Skeletal muscle satellite cell (primary cell): Measurements from ENCODE around the gene LIPC.

ENCODE experiments used
- H3K27me3 ChIP-seq: 2 replicates; pipeline ENCODE4 v1.7.0; 2013; ENCODE audit warnings: low read length; ENCODE audit not compliant: control insufficient read depth, insufficient read depth
- H3K36me3 ChIP-seq: 2 replicates; pipeline ENCODE4 v1.7.0; 2013; ENCODE audit warnings: mild to moderate bottlenecking, control low read depth, low read length; ENCODE audit not compliant: insufficient read depth
- H3K4me1 ChIP-seq: 2 replicates; pipeline ENCODE4 v1.7.0; 2013; ENCODE audit warnings: low read length; ENCODE audit not compliant: control insufficient read depth, insufficient read depth
- H3K4me2 ChIP-seq: 2 replicates; pipeline ENCODE4 v1.7.0; 2013; ENCODE audit warnings: mild to moderate bottlenecking, low read length
- H3K4me3 ChIP-seq: 2 replicates; pipeline ENCODE4 v1.7.0; 2013; ENCODE audit warnings: low read length
- H3K9ac ChIP-seq: 2 replicates; pipeline ENCODE4 v1.7.0; 2013; ENCODE audit warnings: mild to moderate bottlenecking, low read depth, low read length, moderate library complexity
- H3K9me3 ChIP-seq: replicated peaks from 2 replicates; pipeline ENCODE4 v1.7.0; 2013; ENCODE audit warnings: mild to moderate bottlenecking, control low read depth, low read length

The LIPC gene

DNA sequence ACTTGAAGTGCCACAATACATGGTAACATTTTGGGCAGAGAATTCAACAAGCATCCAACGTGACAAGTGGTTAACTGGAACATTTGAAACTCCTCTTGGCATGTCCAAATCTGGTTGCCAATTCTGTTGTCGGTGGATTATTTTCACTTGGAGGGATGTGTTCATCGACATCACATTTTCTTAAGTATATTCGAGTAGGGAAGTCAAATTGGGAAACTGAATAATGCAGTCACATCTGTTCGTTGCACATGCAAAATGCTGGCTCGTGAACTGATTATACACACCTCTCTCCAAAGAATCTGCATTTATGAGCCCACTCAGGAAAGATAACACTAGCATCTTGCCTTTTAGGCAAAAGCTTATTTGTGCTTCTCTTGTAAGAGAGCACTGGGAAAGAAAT, 139.7 kb downstream of the LIPC start:
- Histone ChIP-seq H3K4me2 (no peak overlapping the region), H3K9me3 (no peaks in the 10 kb centered on the region), H3K9ac (no peak overlapping the region), H3K4me1 (no peaks in the 10 kb centered on the region), H3K4me3 (no peak overlapping the region), H3K27me3 (no peaks in the 10 kb centered on the region), H3K36me3 (no peaks in the 10 kb centered on the region)

DNA sequence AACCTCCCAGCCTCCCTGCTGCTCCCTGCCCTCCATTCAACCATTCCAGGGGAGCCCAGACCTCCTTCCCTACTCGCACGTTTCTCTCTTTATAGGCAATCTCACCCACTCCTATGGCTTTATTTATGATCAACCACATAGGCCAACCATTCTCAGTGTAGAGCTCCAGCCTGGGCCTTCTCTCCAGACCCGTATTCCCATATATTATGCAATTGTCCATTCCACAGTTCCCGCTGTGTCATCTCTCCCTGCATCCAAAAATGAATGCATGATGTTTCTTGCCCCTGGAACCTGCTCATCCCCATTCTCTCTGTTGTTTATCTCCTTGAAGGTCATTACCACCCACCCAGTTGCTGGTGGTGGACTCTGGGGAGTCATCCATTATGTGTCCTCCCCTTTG, 140.7 kb downstream of the LIPC start:
- Histone ChIP-seq H3K27me3 (no peaks in the 10 kb centered on the region), H3K4me2 (no peak overlapping the region), H3K9ac (no peak overlapping the region), H3K4me3 (no peak overlapping the region), H3K9me3 (no peaks in the 10 kb centered on the region), H3K36me3 (no peaks in the 10 kb centered on the region), H3K4me1 (no peaks in the 10 kb centered on the region)

DNA sequence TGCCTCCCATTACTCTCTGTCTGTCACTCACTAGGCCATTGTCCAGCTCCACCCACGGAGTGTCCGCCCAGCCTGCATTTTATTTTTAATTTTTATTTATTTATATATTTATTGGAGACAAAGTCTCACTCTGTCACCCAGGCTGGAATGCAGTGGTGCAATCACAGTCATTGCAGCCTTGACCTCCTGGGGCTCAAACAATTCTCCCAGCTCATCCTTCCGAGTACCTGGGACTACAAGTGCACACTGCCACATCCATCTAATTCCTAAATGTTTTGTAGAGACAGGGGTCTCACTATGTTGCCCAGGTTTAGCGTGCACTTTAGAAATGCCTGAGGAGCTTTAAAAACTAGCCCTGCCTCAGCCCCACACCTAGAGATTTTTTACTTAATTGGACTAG, 141.5 kb downstream of the LIPC start:
- Histone ChIP-seq H3K4me3 (no peak overlapping the region), H3K9me3 (no peaks in the 10 kb centered on the region), H3K4me1 (no peaks in the 10 kb centered on the region), H3K4me2 (no peak overlapping the region), H3K27me3 (no peaks in the 10 kb centered on the region), H3K36me3 (no peaks in the 10 kb centered on the region), H3K9ac (no peak overlapping the region)

DNA sequence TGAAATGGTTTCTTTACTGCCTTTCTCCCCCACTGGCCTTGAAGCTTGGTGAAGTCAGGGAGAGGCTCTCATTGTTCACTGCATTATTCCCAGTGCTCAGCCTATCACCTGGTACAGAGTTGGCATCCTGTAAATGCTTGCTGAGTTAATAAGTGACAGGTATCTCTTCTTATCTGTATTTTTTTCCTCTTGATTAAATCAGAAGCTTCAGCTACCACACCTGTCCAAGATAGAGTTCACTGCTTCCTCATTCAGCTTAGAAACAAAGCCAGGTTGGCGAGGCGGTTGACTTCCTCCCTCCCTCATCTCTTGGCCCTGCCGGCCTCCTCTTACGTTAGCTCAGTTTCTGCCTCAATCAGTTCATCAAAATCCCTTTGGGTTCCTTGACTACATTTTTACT, 142.8 kb downstream of the LIPC start:
- Histone ChIP-seq H3K9me3 (no peaks in the 10 kb centered on the region), H3K27me3 (no peaks in the 10 kb centered on the region), H3K4me1 (no peaks in the 10 kb centered on the region), H3K4me3 (no peak overlapping the region), H3K9ac (no peak overlapping the region), H3K36me3 (no peaks in the 10 kb centered on the region), H3K4me2 (no peak overlapping the region)

DNA sequence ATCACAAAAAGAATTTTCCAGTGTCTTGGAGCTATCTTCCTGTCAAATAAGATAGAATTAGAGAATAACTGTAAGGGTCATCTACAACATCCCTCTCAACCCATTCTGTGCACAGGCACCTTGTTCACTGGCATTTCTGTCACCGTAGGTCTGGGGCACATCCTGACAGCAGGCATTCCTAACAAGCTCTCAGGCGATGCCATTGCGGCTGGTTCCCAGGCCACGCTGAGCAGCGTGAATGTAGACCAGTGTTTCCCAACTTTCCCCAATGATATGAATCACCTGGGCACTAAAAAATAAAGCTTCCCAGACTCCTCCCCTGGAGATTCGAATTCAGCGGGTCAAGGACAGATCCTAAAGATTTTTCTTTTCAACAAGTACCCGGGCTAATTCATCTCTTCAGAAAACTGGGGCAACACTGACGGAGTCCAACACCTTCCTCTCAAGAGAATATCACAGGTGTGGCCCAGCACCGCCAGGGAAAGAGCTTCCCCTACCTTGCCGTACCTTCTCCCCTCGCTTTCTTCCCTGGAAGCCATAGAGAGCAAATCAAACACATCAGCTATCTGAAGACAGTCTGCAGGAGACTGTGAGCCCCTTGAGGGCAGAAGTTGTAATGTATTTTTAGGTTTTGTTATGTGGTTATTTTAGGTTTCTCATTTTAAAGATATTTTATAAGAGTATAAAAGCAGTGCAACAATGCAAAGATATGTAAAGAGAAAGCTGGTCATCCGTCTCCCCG, 143.4 kb downstream of the LIPC start:
- H3K27me3 ChIP-seq = no peaks in the 10 kb centered on the region
- H3K4me2 ChIP-seq = no peak overlapping the region

DNA sequence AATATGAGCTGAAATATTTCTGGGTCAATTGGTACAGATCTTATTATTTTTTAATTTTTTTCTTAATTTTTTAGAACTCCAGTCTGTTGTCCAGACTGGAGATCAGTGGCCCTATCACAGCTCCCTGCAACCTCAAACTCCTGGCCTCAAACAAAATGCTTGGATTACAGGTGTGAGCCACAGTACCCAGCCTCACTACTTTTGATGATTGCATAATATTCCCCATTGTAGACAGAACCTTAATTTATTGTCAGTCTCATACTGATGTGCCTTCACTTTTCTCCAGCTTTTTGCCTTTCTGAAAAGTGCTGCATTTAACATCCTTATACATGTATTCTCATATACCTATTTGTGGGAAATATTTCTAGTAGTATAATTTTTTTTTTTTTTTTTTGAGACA, 144.9 kb downstream of the LIPC start:
- Histone ChIP-seq H3K4me2 (no peak overlapping the region), H3K9ac (no peak overlapping the region), H3K9me3 (no peaks in the 10 kb centered on the region), H3K36me3 (no peaks in the 10 kb centered on the region), H3K4me1 (no peaks in the 10 kb centered on the region), H3K4me3 (no peak overlapping the region), H3K27me3 (no peaks in the 10 kb centered on the region)

More for the DNA sequence above, 143.4 kb downstream of the LIPC start:
- H3K9me3 ChIP-seq = no peaks in the 10 kb centered on the region
- H3K4me3 ChIP-seq = no peak overlapping the region
- H3K9ac ChIP-seq = no peak overlapping the region
- H3K4me1 ChIP-seq = no peaks in the 10 kb centered on the region
- H3K36me3 ChIP-seq = no peaks in the 10 kb centered on the region

DNA sequence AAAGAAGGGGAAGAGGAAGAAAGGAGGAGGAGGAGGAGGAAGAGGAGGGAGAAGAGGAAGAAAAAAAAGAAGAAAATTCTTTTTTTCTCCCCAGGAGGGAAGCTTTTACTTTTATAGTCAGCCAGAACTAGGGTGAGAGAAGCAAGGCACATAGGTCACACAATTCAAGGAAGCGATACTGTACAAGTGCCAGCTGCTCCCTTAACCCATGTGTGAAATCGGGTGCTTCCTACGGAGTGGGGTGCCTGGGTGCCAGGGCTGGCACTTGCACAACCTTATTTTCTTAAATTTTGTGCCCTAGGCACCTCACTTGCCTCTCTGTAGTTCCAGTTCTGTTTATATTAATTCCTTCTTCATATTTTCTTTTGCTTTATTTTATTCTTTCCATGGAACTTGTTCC, 150.4 kb downstream of the LIPC start:
- no peaks in the 10 kb centered on the region for H3K36me3 ChIP-seq
- H3K9ac ChIP-seq = no peak overlapping the region
- no peak overlapping the region for H3K4me3 ChIP-seq
- H3K9me3 ChIP-seq = no peaks in the 10 kb centered on the region
- no peaks in the 10 kb centered on the region for H3K4me1 ChIP-seq
- H3K4me2 ChIP-seq = no peak overlapping the region
- H3K27me3 ChIP-seq = no peaks in the 10 kb centered on the region

DNA sequence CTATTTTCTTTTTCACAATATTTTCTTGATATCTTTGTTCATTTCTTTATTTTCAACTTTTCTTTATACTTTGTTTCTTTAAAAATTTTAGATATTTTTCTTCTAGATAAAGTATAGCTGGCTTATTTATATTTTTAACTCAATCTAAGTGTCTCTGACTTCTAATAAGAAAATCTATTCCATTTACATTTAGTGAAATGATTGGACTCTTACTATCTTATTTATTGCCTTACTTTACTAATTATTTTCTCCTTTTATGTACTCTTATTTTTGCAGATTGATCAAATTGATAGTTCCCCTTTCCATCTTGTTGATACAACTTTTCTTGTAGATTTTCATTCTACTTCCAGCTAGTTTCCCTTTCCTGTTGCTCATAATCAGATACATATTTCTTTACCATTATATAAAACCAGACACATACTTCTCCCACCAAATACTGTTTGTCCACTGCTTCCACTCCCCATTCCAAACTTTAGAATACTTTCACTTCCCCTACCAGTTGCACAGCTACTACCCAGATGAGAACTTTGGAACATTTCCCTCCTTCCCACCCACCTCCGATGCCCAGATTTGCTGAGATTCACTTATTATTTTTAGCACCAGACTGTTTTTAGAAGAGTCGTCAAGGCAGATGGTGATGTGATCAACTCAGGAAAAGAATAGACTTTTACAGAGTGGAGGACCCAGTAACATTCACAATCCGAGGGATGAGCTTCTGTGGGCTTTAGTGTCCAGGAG, 151.5 kb downstream of the LIPC start:
- H3K36me3 ChIP-seq = no peaks in the 10 kb centered on the region
- H3K9me3 ChIP-seq = no peaks in the 10 kb centered on the region
- no peak overlapping the region for H3K4me3 ChIP-seq
- H3K4me1 ChIP-seq = no peaks in the 10 kb centered on the region
- no peak overlapping the region for H3K4me2 ChIP-seq
- H3K27me3 ChIP-seq = no peaks in the 10 kb centered on the region
- no peak overlapping the region for H3K9ac ChIP-seq

DNA sequence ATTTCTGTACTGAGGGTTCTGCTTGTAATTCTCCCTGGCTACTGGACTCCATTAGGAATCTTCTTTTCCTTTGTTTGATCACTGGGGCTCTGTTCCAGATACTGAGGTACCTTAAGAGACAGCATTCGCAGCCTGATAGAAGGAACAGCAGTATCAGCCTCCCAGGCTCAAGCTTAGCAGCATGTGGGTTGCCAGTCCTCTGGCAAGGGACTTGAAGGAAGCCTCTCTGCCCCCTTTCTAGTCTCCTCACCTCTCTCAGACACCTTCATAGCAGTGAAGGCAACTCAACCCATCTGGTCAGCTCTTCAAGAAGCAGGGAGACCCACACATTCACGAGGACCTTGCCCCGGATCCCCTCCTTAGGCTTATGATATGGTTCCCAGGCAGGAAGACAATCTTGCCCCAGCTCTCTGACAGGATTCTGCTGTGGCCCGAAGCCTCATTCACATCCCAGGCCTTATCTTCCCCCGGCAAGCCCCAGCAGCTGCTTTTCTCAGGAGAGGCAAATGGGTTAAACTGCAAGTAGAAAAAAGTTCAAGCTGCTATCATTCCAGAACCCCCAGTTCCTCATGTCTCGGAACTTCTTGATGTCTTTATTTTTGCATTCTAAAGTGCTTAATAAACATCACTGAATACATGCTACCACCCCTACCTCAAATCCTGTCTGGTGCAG, 153.1 kb downstream of the LIPC start:
- Histone ChIP-seq H3K4me3 (no peak overlapping the region), H3K9ac (no peak overlapping the region), H3K9me3 (no peaks in the 10 kb centered on the region), H3K36me3 (no peaks in the 10 kb centered on the region), H3K4me1 (no peaks in the 10 kb centered on the region), H3K4me2 (no peak overlapping the region), H3K27me3 (no peaks in the 10 kb centered on the region)

DNA sequence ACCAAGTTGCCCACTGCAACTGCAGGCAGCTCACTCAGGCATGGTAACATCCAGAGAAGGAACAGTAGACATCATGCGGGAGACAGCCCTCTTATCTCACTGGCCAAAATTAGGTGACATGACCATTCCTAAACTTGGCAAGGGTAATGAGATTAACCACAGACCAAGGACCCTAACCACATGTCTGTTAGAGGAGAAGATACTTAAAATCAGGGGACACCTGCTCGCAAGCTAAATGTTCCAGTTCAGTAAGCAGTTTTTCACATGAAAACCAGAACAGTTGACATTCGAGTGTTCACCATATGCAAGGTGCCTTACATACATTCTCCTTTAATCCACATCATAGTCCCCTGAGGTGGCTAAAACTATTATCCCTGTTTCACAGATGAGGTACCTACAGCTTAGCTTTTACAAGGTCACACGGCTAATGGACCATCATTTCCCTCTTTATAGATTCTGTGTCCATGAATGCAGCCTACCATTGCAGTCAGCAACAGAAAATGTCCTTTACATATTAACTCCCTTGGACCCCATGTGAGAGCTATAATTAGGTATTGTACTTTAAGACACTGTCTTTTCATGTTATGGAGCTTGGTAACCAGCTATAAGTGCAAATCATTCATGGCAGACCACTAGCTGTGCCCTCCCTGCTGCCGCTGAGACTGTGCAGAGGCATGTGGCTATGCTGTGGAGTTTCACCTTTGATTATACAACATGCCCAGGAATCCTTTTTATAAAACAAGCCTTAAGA, 154.1 kb downstream of the LIPC start:
- peaks cover 2% of the 10 kb centered on the region for H3K36me3 ChIP-seq
- no peak overlapping the region for H3K4me2 ChIP-seq
- no peaks in the 10 kb centered on the region for H3K4me1 ChIP-seq
- H3K9ac ChIP-seq = no peak overlapping the region
- H3K9me3 ChIP-seq = no peaks in the 10 kb centered on the region
- no peaks in the 10 kb centered on the region for H3K27me3 ChIP-seq
- H3K4me3 ChIP-seq = no peak overlapping the region

DNA sequence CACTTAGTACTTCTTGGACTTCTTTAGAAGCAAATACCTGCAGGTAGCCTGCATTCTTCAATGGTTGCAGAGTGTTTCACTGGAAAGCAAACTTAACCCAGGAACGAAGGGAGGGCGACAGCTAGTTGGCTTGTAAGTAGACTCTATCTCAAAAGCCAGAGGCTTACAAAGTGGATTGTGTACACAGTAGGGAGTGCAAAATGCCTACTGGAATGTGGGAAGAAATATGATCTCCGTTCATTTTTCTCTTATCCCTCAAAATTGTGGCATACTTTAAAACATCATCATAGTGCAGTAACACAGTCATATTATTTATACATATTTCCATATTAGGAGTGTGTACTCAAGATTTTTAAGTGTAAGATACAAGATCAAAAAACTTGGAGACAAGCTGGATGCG, 155.7 kb downstream of the LIPC start:
- Histone ChIP-seq H3K36me3 (peaks cover 2% of the 10 kb centered on the region), H3K27me3 (no peaks in the 10 kb centered on the region), H3K9ac (no peak overlapping the region), H3K4me2 (no peak overlapping the region), H3K4me3 (no peak overlapping the region), H3K4me1 (no peaks in the 10 kb centered on the region), H3K9me3 (no peaks in the 10 kb centered on the region)
